DLD1 (cell line): Measurements from ENCODE around the gene MAML2.

ENCODE experiments used
- in situ Hi-C: cut with HindIII; loops from 2 replicates; pipeline ENCODE4 v1.10.0; 2017; ENCODE audit warnings: low sequenced_read_pairs

MAML2 gene

GRCh38 chr11:96319898-96320656, 22.9 kb downstream of the MAML2 start:
- in situ Hi-C loops: loop anchor here (10.0 kb wide), 1 partner anchor 215 kb away; no protein-coding TSS in a partner anchor

GRCh38 chr11:96318850-96319249, 24.1 kb downstream of the MAML2 start:
- in situ Hi-C loops: loop anchor here (10.0 kb wide), 1 partner anchor 214 kb away; no protein-coding TSS in a partner anchor

- in situ Hi-C loops: loop anchor here (10.0 kb wide), 1 partner anchor 214 kb away; no protein-coding TSS in a partner anchor
These were observed 24.6 kb downstream of the MAML2 start for GRCh38 chr11:96318399-96318798.

GRCh38 chr11:96317985-96318384, 25.0 kb downstream of the MAML2 start:
- in situ Hi-C loops: loop anchor here (10.0 kb wide), 1 partner anchor 213 kb away; no protein-coding TSS in a partner anchor

- in situ Hi-C loops: loop anchor here (10.0 kb wide), 1 partner anchor 213 kb away; no protein-coding TSS in a partner anchor
These were observed 25.4 kb downstream of the MAML2 start for GRCh38 chr11:96317571-96317970.

GRCh38 chr11:96316869-96317268, 26.1 kb downstream of the MAML2 start:
- in situ Hi-C loops: loop anchor here (10.0 kb wide), 1 partner anchor 212 kb away; no protein-coding TSS in a partner anchor

- in situ Hi-C loops: loop anchor here (10.0 kb wide), 1 partner anchor 211 kb away; no protein-coding TSS in a partner anchor
These were observed 27.5 kb downstream of the MAML2 start for GRCh38 chr11:96315476-96315875.

- in situ Hi-C loops: loop anchor here (10.0 kb wide), 1 partner anchor 210 kb away; no protein-coding TSS in a partner anchor
These were observed 28.5 kb downstream of the MAML2 start for GRCh38 chr11:96314326-96315020.

- in situ Hi-C loops: loop anchor here (10.0 kb wide), 1 partner anchor 208 kb away; no protein-coding TSS in a partner anchor
These were observed 29.8 kb downstream of the MAML2 start for GRCh38 chr11:96313163-96313562.

- in situ Hi-C loops: loop anchor here (10.0 kb wide), 1 partner anchor 206 kb away; no protein-coding TSS in a partner anchor
These were observed 31.9 kb downstream of the MAML2 start for GRCh38 chr11:96311120-96311568.

GRCh38 chr11:96310236-96310635, 32.8 kb downstream of the MAML2 start:
- in situ Hi-C loops: loop anchor here (10.0 kb wide), 1 partner anchor 205 kb away; no protein-coding TSS in a partner anchor

- in situ Hi-C loops: loop anchor here (10.0 kb wide), 1 partner anchor 205 kb away; no protein-coding TSS in a partner anchor
These were observed 33.4 kb downstream of the MAML2 start for GRCh38 chr11:96309643-96310017.

- in situ Hi-C loops: no loop called here
These were observed 33.9 kb downstream of the MAML2 start for GRCh38 chr11:96309016-96309642.

GRCh38 chr11:96307776-96308140, 35.2 kb downstream of the MAML2 start:
- in situ Hi-C loops: no loop called here

GRCh38 chr11:96306933-96307775, 35.8 kb downstream of the MAML2 start:
- in situ Hi-C loops: no loop called here

- in situ Hi-C loops: no loop called here
These were observed 36.4 kb downstream of the MAML2 start for GRCh38 chr11:96306600-96306932.

GRCh38 chr11:96306071-96306470, 36.9 kb downstream of the MAML2 start:
- in situ Hi-C loops: no loop called here

- in situ Hi-C loops: no loop called here
These were observed 39.0 kb downstream of the MAML2 start for GRCh38 chr11:96303980-96304379.

GRCh38 chr11:96303064-96303463, 39.9 kb downstream of the MAML2 start:
- in situ Hi-C loops: no loop called here

- in situ Hi-C loops: no loop called here
These were observed 41.2 kb downstream of the MAML2 start for GRCh38 chr11:96301818-96302217.
